AG08395 (cell line): ENCODE data around the gene SCN1A.

Experiments used
- DNase-seq: peaks from one replicate; pipeline ENCODE4 v3.0.0; 2012; ENCODE audit warnings: mixed read lengths, low spot score

The SCN1A gene

DNA sequence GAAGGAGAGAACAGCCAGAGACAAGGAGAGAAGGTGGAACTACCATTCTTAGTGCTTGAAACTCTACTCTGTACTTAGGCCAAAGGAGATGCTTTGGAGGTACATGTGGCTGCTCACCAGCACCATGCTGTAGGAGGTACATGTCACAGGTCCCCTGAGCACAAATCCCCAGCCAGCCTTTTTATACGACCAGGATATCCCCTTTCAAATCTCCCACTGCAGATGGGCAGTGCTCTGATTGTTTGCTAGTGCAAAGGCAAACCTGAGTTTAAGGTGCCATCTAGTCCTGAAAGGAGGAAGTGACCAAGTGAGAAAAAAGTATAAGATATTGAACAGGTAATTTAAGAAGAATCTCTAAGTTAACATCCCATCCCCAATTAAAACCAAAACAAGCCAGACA, 157.2 kb downstream of the SCN1A start:
- DNase-seq = no peak

DNA sequence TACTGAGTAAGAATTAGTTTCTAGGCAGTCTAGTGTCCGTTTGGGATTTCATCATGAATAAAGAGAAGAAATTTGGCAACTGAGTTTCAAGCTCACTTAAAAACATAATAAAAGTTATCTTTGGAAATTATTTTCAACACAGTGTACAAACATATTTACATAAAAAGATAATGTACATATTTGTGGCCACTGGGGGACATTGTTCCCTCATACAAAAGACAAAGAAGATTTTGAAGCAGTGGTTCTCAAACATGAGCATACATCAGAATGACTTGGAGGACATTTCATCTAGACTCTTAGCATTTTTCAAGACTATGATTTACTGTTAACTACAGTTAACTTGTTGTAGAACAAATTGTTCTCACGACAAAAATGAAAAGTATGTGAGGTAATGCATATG, 158.6 kb downstream of the SCN1A start:
- no peak for DNase-seq

DNA sequence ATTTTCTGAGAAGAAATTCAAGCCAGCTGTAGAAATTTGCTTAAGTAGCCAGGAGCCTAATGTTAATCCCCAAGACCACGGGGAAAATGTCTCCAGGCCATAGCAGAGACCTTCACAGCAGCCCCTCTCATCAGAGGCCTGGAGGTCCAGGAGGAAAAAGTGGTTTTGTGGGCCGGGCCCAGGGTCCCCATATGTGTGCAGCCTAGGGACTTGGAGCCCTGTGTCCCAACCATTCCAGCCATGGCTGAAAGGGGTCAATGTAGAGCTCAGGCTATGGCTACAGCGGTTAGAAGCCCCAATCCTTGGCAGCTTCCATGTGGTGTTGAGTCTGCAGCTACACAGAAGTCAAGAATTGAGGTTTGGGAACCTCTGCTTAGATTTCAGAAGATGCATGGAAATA, 160.1 kb downstream of the SCN1A start:
- DNase-seq = no peak

DNA sequence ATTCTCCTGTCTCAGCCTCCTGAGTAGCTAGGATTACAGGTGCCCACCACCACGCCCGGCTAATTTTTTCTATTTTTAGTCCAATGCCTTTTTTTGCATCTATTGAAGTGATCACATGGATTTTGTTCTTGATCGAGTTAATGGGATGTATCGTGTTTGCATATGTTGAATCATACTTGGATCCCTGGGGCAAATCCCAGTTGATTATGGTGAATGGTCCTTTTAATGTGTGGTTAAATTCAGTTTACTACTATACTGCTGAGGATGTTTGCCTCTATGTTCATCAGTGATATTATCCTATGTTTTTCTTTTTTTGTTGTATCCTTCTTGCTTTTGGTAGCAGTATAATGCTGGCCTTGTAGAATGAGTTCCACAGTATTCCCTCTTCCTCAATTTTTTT, 166.0 kb downstream of the SCN1A start:
- DNase-seq = no peak

DNA sequence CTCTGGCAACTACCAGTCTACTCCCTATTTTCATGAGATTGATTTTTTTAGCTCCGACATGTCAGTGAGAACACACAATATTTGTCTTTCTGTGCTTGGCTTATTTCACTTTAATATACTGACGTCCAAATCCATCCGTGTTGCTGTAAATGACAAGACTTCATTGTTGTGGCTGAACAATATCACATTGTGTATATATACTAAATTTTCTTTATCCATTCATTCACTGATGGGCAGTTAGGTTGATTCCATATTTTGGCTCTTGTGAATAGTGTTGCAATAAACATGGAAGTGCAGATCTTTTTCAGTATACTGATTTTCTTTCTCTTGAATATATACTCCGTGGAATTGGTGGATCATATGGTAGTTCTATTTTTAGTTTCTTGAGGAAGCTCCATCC, 168.4 kb downstream of the SCN1A start:
- DNase-seq = no peak

DNA sequence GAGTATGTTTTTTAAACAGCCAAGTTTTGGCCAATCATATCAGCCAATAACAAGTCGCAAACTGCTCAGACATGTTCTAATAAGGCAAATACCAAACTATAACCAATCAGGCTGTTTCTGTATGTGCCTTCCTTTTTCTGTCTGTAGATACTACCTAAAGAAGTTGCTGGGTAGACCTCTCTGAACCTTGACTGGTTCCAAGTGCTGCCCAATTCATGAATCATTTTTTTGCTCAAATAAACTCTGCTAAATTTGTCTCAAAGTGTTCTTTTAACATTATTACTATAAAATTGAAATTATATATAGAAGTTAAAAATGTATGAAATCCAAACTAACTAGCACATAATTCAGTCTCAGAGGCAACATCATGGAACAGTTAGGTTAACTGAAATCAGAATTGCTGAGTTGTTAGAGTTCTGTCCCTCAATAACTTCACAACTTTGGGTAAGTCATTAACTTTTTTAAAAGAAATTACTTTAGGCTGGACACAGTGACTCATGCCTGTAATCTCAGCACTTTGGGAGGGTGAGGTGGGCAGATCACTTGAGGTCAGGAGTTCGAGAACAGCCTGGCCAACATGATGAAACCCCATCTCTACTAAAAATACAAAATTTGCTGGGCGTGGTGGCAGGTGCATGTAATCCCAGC, 169.4 kb downstream of the SCN1A start:
- DNase-seq = no peak

DNA sequence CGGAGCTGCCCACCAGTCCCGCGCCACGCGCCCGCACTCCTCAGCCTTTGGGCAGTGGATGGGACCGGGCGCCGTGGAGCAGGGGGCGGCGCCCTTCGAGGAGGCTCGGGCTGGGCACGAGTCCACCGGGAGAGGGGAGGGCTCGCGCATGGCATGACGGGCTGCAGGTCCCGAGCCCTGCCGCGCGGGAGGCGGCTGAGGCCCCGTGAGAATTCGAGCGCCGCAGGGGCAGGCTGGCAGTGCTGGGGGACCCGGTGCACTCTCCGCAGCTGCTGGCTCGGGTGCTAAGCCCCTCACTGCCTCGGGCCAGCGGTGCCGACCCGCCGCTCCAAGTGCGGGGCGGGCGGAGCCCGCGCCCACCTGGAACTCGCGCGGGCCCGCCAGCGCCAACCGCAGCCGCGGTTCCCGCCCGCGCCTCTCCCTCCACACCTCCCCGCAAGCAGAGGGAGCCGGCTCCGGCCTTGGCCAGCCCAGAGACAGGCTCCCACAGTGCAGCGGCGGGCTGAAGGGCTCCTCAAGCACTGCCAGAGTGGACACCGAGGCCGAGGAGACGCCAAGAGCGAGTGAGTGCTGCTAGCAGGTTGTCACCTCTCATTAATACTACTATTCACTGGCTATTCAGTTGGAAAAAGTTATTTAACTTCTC, 170.7 kb downstream of the SCN1A start:
- DNase-seq = no peak

DNA sequence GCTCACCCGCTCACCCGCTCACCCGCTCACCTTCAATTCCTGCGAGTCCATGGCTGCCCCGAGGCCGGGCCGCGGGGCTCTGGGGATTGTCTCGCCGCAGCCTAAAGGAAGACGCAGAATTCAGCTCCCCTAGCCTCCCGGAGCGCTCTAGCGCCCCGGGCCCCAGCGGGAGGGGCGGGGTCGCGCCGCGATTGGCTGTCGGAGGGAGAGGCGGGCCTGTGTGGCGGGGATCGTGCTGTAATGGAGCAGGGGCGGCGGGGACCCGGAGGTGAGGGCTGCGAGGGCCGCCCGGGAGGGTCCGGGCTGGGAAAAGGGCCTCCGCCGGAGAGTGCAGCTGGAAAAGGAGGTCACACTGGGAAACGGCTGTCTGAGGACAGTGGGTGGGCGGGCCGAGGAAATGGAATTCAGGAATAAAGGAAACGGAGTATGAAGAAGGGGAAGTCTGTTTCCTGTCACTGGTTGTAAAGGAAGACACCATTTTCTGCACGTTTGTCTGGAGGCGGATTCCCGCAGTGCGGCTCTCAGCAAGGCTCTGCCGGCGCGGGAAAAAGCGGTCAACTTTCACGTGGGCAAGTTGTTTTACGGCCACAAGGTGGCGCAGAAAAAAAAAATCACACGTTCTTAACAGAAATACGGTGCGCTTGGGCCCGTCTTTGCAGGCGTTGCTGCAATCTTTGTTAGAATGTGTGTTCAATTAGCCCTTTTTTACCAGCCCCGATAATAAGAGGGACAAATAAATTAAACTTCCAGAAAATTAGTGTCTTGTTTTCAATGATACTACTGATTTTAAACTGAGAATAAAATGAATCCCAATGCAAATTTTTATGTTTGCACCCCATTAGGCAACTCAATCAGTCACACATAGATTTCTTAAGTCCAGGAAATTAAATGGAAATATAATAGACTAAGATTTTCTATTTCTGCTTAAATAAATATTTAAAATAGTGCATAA, 173.9 kb downstream of the SCN1A start, which contains the start of gene TTC21B:
Gene TTC21B (minus strand): TSS at position 122 of the 952 bp plus-strand sequence. CDS start 71 bp downstream, at position 51.
- peak; percentile 96 for DNase-seq

DNA sequence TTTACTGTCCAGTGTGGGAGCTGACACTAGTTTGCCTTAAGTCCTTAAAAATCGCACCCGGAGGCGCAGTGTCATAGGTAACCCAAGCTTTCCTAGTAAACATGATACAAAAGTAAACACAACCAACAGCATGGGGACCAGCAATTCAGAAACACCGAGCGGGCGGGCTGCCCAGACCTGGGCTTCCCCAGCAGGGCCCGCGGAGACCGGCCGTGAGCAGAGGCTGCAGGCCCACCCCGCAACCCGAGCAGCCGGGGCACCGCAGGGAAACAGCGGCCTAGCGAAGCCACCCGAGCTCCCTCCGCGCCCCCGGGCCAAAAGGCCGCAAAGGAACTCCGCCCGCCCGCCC, 174.5 kb downstream of the SCN1A start:
- DNase-seq = peak; percentile 52

DNA sequence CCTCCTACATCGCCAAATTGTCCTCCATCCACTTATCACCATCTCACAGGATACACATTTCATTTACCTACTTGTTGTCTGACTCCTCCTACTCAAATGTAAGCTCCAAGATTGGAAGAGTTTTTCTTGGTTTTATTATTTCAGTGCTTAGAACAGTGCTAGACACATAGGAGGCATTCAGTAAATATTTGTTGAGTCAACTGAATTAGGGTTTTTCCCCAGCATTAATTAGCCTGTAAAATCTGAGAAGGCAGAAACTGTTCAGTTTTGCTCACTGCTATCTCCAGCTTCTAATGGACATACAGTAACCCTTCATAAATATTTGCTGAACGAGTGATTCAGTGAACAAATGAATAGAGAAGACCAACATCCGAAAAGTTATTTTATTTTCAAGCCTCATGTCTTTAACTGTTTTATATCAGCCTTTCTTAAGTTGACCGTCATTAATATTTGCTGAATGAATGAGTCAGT, 175.0 kb downstream of the SCN1A start:
- DNase-seq = no peak

DNA sequence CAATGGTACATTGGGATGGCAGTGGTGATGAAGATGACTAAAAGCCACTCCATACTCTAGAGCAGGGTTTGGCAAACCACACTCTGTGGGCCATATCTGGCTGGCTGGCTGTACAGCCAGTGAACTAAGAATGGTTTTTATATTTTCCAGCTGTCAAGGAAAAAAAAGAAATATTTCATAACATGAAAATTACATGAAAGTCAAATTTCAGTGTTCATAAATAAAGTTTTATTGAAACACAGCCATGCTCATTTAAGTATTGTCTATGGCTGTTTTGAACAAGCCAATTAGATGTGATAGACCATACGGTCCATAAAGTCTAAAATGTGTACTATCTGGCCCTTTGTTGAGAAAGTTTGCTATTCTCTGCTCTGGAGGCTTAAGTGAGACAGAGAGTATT, 175.7 kb downstream of the SCN1A start:
- no peak for DNase-seq

DNA sequence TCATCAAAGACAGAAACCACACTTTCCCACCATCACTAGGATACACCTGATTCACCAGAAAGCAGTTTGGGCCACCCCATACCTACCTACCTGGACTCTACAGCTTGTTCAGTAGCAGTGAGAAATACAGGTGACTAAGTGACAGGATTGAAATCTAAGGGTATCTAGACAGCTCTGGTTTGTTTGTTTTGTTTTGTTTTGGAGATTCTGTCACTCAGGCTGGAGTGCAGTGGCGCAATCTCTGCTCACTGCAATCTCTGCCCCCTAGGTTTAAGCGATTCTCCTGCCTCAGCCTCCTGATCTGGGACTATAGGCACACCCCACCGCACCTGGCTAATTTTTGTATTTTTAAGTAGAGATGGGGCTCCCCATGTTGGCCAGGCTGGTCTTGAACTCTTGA, 177.4 kb downstream of the SCN1A start:
- no peak for DNase-seq

DNA sequence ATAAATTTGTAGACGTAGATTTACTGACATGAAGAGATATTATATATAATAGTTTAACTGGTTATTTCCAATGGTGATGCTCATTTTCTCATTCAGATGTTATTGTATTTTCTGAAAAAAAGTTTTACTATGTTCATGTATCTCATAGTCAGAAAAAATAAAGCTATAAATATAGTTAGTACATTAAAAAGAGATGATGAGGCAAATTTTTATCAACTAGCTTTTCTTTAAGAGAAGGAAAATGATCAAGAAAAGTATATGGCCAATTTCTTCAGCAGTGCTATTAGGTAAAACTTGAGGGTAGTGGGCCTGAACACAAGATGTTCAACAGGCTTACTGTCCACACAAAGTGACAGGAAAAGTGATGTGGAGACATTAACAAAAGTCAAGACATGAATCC, 186.0 kb downstream of the SCN1A start:
- no peak for DNase-seq

DNA sequence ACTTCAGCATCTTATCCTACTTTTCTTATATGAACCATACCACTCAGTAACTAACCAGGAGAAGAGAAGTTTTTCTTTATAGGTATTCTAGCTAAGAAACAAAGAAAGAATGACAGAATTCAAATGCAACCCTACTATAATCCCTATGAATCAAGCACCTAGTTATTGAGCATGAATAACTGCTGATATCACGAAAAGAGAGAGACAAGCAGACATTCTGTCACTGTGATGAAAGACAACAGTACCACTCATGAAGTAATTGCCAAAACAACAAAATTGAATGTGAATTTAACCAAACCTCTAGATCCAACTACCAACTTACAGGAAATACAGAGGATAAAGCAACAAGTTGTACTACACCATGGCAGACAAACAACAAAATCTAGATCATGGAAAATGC, 189.6 kb downstream of the SCN1A start:
- no peak for DNase-seq
